Eye (tissue), 1 donor: Measurements from ENCODE around the gene HIF1A.
"Not testable (repeated sequence)": the region's sequence is repeated elsewhere in the genome, so short reads cannot be mapped to it uniquely, and the experiment has no call there.

Experiments
- DNase-seq: peaks from one replicate; pipeline ENCODE4 v3.0.0-alpha.2; 2015

Gene HIF1A

DNA sequence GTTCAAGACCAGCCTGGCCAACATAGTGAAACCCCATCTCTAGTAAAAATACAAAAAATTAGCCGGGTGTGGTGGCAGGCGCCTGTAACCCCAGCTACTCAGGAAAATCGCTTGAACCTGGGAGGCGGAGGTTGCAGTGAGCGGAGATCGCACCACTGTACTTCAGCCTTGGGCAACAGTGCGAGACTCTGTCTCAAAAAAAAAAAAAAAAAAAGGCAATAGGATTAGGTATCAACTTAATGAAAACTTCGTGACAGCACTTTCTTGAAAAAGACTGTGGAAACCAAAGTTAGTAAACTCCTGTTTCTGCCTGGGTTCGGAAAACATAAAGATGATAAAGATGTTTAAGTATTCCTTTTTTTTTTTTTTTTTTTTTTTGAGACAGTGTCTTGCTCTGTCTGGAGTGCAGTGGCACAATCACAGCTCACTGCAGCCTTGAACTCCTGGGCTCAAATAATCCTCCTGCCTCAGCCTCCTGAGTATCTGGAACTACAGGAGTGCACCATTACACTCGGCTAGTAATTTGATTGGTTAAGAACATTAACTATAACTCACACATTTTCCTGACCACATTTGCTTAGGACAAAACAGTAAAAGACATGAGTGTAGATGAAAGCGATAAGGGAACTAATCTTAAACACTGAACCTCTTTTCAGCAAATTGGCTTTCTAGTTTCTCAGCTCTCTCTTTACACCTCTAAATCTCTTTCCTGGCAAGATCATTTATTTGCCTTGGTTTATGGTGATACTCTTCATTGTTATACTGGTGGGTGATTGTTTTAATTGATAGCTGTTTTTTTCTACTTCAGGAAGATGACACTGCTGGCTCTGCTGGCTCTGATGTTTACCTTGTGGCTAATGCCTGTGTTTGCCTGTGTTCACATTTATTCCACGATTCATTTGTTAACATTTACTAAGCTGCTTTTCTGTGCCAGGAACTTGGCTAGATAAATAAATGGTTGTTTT, 15.8 kb downstream of the HIF1A start:
- no peak for DNase-seq

DNA sequence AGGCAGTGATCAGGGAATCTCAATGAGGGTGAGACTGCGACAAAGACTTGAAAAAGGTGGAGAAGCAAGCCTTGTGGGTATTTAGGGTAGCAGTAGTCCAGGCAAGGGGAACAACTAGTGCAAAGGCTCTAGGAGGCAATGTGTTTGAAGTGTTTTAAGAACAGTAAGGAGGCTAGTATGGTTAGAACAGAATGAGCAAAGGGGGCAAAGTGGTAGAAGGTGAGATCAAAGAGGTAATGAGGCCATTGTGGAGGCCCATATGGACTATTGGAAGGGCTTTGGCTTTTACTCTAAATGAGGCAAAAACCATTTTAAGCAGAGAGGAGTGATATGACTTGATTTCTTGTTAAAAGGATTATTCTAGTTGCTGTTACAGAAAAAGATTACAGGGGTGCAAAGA, 16.8 kb downstream of the HIF1A start:
- DNase-seq: no peak

DNA sequence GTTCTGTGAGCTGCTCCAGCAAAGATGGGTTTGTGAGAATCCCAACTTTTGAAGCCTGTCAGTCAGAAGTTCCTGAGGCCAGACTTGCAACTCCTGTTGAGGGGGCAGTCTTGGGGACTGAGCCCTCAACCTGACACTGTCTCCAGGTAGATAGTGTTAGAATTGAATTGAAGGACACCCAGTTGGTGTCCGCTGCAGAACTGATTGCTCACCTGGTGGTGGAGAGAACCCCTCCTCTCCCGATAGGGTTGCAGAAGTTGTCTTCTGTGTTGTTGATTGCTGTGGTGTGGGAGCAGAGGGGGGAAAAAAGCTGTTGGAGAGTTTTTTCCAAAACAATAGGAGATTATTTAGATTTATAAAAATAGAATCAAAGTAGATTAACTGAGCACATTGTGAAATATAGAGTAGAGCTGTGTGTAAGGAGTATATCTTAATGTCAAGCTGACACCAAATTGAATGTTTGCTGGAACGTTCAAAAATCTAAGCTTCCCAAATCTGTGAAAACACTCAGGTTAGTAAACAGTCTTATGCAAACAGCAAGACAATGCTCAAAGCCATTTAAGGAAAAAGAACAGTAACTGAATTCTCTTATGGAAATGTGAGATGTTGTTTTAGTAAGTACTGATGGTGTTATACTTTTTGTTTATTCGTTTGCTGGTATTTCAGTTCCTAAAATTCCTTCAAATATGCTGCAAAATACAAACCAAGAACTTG, 18.6 kb downstream of the HIF1A start:
- DNase-seq: no peak

DNA sequence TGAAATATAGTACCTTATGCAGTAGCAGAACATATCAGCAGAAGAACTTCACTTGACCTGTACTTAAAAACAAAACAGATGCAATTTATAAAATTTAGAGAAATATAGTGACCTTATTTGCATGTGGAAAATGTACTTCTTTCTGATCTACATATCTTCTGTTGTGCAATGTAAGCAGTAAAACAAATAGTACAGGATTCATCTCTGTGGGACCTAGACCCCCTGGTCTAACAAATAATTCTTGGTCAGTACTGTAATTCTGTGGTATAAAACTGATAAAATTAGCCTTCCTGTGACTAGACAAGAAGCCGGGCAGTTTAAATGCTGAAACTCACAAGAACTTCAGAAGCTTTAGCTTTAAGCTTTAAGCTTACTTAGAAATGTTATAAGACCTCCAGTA, 21.6 kb downstream of the HIF1A start:
- DNase-seq: no peak

DNA sequence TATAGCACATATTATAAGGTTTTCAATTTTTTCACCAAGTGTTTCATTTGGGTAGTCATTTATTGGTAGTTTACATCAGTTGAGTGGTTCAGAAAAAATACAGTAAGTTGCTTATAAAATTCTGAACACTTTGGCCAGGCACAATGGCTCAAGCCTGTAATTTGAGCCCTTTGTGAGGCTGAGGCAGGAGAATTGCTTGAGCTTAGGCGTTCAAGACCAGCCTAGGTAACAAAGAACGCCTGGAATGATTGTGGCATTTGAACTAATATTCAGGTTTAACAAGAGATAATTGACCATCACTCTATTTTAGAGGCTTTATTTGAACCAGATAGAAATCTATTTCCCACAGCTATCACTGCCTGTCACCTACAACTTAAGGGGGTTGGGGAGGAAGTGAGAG, 22.7 kb downstream of the HIF1A start:
- DNase-seq: no peak

DNA sequence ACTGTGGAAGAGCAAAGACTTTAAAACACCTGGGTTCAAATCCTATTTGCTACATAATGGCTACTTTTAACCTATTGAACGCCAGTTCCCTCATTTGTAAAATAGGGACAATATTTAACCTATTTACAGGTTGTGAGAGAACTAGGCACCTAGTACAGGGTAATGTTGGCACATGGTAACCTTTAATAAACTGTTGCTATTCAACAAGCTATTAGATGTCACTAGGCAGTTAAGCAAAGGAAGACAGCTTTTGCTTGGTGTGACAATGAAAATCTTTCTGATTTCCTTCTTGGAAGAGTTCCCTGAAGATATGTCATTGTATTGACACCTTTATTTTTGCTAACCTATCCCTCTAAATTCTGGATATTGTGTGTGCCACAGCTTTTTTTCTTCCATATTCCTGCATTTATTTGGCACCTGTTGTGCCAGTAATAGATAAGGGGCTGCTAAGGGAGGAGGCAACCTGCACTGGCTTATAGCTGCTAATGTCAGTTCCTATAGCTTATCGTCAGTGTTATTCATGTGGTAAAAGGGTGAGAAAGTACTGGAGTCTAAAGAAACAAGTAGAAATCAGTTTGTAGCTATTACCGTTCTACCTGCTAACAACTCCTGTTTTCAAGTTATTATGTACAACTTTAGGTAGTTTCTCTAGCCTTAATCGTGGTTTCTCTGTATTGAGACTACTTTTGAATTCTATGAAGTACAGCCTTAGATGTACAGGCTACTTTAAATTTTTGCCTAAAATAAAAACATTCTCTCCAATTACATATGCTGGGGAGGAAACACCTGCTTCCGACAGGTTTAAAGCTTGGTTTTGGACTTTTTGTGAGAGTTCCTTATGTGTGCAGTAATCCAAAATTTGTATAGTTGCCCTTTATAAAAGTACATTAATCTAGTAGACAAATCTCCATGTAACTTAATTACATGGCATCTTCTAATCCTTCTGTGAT, 24.3 kb downstream of the HIF1A start:
- peak; percentile 9 for DNase-seq

DNA sequence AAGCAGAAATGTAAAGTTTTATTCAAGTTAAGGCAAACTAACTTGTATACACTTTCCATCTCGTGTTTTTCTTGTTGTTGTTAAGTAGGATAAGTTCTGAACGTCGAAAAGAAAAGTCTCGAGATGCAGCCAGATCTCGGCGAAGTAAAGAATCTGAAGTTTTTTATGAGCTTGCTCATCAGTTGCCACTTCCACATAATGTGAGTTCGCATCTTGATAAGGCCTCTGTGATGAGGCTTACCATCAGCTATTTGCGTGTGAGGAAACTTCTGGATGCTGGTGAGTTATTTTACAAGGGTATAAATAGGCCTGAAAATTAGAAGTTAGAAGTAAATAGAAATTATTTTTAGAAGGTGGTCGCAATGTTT, 25.0 kb downstream of the HIF1A start:
- DNase-seq: no peak

DNA sequence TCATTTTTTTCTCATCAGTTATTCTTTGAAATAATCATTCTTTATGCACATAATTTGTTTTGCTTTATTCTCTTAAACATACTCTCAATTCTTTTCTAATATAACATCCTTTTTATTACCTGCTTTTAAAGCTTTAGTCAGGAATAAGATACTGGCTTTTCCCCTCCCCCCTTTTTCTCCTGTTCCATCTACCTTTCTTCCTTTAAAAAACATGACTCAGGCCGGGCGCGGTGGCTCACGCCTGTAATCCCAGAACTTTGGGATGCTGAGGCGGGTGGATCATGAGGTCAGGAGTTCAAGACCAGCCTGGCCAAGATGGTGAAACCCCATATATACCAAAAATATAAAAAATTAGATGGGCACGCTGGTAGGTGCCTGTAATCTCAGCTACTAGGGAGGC, 25.4 kb downstream of the HIF1A start:
- DNase-seq: no peak

DNA sequence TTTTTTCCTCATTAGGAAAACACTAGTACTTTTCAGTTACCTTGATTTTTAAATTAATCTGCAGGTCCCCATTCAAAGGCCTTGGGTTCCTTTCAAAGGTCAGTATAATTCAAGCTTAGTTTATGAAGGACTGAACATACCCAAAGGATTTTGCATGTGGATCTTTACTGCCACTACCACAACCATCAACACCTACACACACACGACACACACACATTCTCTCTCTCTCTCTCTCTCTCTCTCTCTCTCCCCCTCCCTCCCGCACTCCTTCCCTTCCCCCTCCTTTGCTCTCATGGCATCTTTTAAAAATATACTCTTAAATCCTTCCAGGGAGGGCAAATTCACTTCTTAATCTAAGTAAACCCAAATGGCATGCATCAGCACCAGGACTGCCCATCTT, 28.8 kb downstream of the HIF1A start:
- DNase-seq: no peak

DNA sequence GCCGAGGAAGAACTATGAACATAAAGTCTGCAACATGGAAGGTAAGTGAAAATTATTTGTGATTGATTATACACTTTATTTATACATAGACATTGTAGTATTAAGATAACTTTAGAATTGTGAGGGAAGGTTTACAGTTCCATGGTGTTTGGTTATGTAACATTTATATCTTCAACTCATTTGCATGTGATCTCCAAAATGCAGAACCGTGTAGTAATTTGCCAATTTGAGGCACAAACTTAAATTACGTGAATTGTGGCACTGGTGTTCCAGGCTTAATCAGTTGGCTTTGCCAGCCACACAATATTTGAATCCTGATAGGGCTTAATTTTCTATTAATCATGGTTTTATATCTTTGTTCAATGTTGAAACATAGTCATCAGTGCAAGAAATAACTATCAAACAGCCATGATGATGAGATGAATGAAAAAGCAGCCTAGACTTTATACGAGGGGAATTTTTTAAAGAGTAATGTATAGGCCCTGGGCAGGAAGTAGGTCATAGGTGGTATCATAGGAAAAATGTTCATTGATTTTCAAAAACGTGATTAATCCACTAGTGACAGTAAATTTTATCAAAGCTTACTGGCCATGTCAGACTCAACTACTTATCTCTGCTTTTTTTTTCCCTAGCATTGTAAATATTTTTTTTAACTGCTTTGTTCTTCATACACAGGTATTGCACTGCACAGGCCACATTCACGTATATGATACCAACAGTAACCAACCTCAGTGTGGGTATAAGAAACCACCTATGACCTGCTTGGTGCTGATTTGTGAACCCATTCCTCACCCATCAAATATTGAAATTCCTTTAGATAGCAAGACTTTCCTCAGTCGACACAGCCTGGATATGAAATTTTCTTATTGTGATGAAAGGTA, 31.7 kb downstream of the HIF1A start:
- DNase-seq: no peak

DNA sequence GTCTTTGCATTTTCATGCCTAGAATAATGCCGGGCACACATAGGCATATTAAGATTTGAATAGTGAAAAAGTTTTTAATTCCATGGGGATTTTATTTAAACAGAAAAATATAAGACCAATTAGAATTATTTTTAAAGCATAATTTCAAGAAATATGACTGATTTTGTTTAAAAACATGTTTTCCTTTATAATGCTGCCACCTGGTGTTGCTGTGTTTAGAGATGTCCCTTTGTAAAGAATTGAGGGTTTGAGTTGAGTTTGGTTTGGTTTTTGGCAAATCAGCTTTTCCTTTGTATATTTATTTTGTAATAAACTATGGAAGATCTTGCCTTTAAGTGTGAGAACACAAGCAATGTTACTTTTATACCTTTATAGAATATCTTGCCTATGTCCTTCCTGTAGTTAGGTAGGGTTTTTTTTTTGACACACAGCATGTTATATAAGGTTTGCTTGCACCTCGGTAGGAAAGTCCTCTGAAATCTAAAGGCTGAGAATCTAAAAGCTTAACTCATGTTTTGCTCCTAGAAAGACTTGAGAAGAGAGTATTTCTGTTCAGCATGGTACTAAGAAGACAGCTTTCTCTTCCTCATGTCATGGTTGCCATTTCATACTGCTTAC, 35.6 kb downstream of the HIF1A start:
- DNase-seq: peak; percentile 42

DNA sequence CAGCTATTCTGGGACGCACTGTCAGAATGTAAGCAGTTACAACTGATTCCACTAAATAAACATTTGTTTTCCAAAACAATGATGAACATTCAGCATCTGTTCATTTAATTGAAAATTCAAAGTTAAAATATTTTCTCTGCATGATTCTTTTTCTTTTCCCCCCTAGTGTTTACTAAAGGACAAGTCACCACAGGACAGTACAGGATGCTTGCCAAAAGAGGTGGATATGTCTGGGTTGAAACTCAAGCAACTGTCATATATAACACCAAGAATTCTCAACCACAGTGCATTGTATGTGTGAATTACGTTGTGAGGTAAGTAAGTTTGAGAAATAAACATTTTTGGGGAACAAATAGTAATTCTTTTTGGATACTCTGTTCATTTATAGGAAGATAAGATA, 38.7 kb downstream of the HIF1A start:
- DNase-seq: no peak

DNA sequence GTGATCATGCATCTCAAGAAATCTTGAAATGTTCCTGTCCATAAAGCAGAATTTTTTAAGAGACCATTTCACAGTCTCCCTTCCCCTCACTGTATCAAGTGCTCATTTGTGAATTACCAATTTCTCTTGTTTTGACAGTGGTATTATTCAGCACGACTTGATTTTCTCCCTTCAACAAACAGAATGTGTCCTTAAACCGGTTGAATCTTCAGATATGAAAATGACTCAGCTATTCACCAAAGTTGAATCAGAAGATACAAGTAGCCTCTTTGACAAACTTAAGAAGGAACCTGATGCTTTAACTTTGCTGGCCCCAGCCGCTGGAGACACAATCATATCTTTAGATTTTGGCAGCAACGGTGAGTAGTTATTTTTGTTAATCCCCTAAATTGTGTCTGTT, 41.4 kb downstream of the HIF1A start:
- no peak for DNase-seq

DNA sequence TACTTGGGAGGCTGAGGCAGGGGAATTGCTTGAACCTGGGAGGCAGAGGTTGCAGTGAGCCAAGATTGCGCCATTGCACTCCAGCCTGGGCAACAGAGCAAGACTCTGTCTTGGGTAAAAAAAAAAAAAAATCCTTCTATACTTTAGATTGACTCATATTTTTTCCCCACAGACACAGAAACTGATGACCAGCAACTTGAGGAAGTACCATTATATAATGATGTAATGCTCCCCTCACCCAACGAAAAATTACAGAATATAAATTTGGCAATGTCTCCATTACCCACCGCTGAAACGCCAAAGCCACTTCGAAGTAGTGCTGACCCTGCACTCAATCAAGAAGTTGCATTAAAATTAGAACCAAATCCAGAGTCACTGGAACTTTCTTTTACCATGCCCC, 42.6 kb downstream of the HIF1A start:
- DNase-seq: no peak

DNA sequence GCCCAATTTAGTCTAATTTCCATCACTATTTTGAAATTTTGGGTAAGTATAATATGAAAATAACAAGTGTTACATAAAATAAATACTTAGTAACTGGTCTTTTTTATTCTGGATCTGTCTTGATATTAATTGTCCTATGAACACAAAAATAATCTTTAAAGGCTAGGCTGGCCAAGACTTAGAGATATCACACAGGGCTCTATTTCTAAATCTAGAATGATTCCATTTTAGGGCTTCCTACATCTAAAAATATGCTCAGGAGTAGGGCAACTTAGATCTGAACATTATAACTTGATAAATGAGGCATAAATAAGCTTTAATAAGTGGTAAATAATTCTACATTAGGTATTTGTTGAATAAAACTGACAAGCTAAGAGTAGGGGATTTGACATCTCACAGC, 43.8 kb downstream of the HIF1A start:
- DNase-seq: no peak

DNA sequence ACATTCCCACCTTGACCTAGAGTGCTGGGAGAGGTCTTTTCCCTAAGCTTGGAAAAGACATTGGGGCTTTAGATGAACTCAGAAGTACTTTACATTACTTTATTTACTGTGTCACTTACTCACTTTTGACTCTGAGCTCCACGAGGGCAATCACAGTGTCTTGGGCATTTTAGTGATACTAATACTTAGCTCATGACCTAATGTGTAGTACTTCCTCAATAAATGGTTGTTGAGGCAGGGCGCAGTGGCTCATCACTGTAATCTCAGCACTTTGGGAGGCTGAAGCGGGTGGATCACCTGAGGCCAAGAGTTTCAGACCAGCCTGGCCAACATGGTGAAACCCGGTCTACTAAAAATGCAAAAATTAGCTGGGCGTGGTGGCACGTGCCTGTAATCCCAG, 47.1 kb downstream of the HIF1A start:
- DNase-seq: no peak

DNA sequence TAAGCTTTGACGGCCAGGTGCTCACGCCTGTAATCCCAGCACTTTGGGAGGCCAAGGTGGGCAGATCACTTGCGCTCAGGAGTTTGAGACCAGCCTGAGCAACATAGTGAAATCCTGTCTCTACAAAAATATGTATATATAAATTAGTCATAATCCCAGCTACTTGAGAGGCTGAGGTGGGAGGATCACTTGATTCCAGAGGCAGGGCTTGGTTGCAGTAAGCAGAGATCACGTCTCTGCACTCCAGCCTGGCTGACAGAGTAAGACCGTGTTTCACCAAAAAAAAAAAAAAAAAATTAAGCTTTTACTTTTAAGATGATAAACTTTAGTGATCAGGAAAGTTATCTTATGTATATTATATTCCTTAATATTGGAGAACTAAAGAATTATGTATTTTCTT, 48.9 kb downstream of the HIF1A start:
- DNase-seq: no peak

DNA sequence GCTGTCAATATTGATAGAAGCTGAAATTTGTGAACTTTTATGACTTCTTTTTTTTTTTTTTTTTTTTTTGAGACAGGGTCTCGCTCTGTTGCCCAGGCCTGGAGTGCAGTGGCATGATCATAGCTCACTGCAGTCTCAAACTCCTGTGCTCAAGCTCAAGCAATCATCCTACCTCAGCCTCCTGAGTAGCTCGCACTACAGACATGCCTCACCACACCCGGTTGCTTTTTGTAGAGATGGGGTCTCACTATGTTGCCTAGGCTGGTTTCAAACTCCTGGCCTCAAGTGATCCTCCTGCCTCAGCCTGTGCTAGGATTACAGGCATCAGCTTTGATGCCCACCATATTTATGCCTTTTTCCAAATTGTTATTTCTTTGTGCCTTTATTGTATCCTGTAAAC, 51.0 kb downstream of the HIF1A start:
- not testable (repeated sequence) for DNase-seq

DNA sequence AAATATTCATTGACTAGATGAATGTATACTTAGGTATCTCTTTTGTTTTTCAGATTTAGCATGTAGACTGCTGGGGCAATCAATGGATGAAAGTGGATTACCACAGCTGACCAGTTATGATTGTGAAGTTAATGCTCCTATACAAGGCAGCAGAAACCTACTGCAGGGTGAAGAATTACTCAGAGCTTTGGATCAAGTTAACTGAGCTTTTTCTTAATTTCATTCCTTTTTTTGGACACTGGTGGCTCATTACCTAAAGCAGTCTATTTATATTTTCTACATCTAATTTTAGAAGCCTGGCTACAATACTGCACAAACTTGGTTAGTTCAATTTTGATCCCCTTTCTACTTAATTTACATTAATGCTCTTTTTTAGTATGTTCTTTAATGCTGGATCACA, 51.6 kb downstream of the HIF1A start:
- DNase-seq: no peak

DNA sequence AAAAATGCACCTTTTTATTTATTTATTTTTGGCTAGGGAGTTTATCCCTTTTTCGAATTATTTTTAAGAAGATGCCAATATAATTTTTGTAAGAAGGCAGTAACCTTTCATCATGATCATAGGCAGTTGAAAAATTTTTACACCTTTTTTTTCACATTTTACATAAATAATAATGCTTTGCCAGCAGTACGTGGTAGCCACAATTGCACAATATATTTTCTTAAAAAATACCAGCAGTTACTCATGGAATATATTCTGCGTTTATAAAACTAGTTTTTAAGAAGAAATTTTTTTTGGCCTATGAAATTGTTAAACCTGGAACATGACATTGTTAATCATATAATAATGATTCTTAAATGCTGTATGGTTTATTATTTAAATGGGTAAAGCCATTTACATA, 52.0 kb downstream of the HIF1A start:
- no peak for DNase-seq

DNA sequence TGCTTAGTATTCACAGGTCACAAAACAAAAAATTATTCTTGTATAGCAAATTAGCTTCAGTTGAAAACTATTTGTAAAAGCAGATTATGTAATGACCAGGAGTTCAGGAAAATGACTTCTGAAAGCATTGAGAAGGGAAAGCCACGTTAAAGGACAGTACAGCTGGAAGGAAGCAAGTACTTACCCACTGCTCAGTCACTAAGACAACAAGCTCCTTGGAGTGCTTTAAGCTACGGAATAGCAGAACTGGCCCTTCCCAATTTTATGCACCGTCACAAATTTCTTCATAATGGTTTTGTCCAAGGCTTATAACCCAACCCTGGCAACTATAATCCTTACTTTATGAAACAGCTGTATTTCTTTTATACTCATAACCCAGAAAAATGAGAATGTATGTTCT, 54.0 kb downstream of the HIF1A start:
- DNase-seq: no peak

DNA sequence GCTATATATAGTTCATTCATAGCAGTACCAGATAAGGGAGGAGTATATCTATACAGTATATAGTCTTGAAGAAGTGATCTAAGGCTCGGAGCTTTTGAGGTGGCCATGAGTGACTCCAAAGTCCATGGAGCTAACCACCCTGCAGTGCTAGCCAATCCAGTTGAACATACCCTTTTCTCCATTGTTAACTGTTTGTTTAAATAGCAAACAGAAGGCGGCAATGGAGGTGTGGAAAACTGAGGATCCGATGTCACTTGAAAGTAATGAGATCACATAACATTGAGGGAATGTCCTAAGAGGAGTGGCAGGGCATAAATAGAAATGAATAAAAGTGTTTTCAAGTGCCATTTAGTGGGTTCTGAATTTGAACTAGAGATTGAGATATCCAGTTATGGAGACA, 54.6 kb downstream of the HIF1A start:
- no peak for DNase-seq
